ENCODE measurements around the gene MACROH2A2. TPM values are rescaled to one million over a fixed set of nuclear protein-coding genes. Genes with fewer than 3 reads are reported as not detected.

The MACROH2A2 gene
- total RNA-seq, 1 donor = 10.0 TPM

- no peak overlapping the region for H3K4me3 ChIP-seq (ENCODE audit: low read depth, low read length)
- DNase-seq (ENCODE audit: low read depth) = no peak
- TF ChIP-seq, protein P1, sequence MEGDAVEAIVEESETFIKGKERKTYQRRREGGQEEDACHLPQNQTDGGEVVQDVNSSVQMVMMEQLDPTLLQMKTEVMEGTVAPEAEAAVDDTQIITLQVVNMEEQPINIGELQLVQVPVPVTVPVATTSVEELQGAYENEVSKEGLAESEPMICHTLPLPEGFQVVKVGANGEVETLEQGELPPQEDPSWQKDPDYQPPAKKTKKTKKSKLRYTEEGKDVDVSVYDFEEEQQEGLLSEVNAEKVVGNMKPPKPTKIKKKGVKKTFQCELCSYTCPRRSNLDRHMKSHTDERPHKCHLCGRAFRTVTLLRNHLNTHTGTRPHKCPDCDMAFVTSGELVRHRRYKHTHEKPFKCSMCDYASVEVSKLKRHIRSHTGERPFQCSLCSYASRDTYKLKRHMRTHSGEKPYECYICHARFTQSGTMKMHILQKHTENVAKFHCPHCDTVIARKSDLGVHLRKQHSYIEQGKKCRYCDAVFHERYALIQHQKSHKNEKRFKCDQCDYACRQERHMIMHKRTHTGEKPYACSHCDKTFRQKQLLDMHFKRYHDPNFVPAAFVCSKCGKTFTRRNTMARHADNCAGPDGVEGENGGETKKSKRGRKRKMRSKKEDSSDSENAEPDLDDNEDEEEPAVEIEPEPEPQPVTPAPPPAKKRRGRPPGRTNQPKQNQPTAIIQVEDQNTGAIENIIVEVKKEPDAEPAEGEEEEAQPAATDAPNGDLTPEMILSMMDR (IDR thresholded peaks at IDR 0.05; ENCODE audit: insufficient read depth, low read length) = no peak
These were observed 38.3 kb downstream of the MACROH2A2 start for GRCh38 chr10:70090951-70091350.

DNA sequence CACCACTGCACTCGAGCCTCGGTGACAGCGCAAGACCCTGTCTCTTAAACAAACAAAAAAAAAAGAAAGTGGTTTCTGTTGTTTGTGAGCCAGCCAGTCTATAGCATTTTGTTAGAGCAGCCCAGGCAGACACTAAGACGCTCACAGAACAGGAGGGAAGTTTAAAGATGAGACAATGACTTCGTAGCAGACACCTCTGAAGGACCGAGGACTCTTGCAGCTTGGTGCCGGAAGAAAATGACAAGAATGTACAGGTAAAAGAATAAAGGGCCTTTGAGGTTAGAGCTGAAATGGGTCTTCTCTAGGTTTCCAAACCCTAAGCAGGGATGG is 39.7 kb downstream of the MACROH2A2 start:
- TF ChIP-seq, protein P1 (IDR thresholded peaks at IDR 0.05; ENCODE audit: insufficient read depth, low read length) = no peak
- DNase-seq (ENCODE audit: low read depth) = no peak
- H3K4me3 ChIP-seq (ENCODE audit: low read depth, low read length) = no peak overlapping the region

DNA sequence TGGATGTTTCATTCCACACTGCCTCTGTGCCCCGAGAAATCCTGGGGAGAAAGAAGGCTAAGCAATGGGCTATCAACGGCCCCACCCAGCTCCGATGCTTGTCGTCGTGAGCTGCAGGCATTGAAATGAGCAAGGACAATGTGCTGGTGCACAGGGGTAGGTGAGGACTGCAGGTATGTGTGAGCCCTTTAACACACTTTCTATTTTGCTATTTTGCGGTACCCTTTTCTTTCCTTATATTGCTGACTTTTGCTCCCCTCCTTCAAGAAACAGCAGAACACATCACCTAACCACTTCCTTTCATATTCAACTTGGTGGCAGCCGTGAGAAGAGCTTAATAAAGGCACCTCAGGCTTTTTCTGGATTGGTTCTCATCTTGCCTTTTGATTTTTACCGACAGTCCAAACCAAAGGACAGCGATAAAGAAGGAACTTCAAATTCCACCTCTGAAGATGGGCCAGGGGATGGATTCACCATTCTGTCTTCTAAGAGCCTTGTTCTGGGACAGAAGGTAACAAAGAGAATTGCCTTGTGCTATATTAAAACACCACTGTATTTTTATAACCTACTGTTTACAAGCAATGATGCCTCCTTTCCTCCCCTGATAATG is 40.8 kb downstream of the MACROH2A2 start:
- TF ChIP-seq, protein P1 (IDR thresholded peaks at IDR 0.05; ENCODE audit: insufficient read depth, low read length) = no peak
- DNase-seq (ENCODE audit: low read depth) = no peak
- H3K4me3 ChIP-seq (ENCODE audit: low read depth, low read length) = no peak overlapping the region

DNA sequence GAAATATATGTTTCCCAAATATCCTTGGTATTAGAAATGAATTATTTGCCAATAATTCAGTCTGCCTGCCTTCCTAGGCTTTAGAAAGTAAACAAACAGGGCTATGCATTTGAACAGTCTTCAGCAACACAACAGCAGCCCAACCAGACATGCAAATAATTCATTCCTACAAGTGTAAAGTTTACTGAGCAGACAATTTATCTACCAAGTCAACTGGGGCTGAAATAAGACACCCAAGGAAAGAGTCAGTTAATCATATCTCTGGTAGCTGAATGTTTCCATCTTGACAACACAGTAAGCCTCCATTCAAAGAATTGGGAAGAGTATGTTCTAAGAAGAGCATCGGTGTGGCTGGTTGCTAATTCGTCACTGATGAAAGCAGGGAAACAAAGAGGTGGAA is 41.6 kb downstream of the MACROH2A2 start:
- no peak overlapping the region for H3K4me3 ChIP-seq (ENCODE audit: low read depth, low read length)
- no peak for DNase-seq (ENCODE audit: low read depth)
- TF ChIP-seq, protein P1 (IDR thresholded peaks at IDR 0.05; ENCODE audit: insufficient read depth, low read length) = no peak

DNA sequence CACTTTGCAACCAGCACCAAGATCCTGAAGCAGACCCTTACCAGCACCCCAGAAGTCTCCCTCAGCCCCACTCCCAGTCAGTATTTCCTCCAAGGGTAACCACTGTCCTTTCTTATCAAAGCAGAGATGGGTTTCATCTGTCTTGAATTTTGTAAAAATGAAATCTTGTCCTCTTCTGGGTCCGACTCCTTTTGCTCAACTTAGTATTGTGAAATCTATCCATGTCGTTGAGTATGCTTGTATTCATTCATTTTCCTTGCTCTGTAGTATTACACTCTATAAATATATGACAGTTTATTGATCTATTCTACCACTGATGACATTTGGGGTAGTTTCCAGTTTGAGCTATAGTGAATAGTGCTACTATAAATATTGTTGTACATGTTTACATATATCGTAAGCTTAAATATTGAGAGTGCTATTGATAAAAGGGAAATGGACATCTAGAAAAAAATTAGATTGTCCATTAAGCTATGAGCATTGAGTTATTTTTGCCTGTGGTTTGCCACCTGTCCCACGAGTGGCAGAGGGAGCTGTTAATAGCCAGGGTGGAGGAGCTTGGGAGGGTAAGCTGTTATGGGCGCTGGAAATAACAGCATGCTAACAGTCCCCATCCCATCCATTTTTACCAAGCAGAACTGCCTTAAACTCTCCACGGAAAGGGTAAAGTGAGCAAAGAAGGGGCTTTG is 43.5 kb downstream of the MACROH2A2 start:
- no peak overlapping the region for H3K4me3 ChIP-seq (ENCODE audit: low read depth, low read length)
- no peak for DNase-seq (ENCODE audit: low read depth)
- TF ChIP-seq, protein P1 (IDR thresholded peaks at IDR 0.05; ENCODE audit: insufficient read depth, low read length) = no peak

DNA sequence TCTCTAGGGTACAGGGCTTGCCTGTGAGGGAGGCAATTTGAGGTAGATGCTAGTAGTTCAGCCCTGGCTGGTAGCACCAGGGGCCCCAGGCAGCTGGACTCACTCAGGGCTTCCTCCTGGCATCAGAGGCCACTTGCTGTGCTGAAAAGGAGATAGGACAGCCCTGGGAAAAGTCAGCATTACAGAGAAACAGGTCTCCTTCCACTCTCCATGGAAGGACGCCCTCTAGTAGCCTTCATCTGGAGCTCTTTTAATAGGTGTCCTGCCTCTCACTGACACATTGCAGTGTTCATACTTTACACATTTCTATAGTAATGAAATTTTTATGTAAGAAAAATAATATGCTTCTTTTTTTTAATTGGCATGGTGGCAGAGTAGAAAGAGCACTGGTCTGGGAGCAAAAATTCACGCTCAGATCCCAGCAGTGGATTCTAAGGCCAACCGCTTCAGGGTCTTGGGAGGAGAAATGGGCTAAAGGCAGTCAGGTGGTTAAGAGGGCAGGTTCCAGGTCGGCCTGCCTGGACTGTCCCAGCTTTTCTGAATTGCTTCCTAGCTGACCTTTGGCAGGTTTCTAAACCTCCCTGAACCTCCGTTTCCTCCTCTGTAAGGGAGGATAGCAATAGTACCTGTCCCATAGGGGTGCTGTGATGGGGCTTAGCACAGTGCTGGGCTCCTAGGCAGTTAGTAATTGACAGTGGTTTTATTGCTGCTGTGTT is 44.2 kb downstream of the MACROH2A2 start:
- TF ChIP-seq, protein P1 (IDR thresholded peaks at IDR 0.05; ENCODE audit: insufficient read depth, low read length) = no peak
- DNase-seq (ENCODE audit: low read depth) = no peak
- no peak overlapping the region for H3K4me3 ChIP-seq (ENCODE audit: low read depth, low read length)

Measured in fibroblast of the aortic adventitia (primary cell).